Nephron progenitor cell (in vitro differentiated cells): Measurements from ENCODE around the gene PIK3R3.

Experiments
- DNase-seq: peaks from one replicate; pipeline ENCODE4 v3.0.0; 2021
- H3K27ac Mint-ChIP-seq: 2 replicates; pipeline ENCODE4 v1.8.0; 2021; ENCODE audit warnings: mild to moderate bottlenecking, moderate library complexity, mixed read lengths
- H3K27me3 Mint-ChIP-seq: 2 replicates; pipeline ENCODE4 v1.8.0; 2021; ENCODE audit warnings: mild to moderate bottlenecking, low read depth, mixed read lengths; ENCODE audit not compliant: poor library complexity
- H3K36me3 Mint-ChIP-seq: 2 replicates; pipeline ENCODE4 v1.8.0; 2021; ENCODE audit warnings: low read depth, mixed read lengths
- H3K4me1 Mint-ChIP-seq: 2 replicates; pipeline ENCODE4 v1.8.0; 2021; ENCODE audit warnings: mixed read lengths
- H3K4me3 Mint-ChIP-seq: 2 replicates; pipeline ENCODE4 v1.8.0; 2021; ENCODE audit warnings: mild to moderate bottlenecking, moderate library complexity, mixed read lengths
- H3K9me3 Mint-ChIP-seq: 2 replicates; pipeline ENCODE4 v1.8.0; 2021; ENCODE audit warnings: mild to moderate bottlenecking, moderate library complexity, mixed read lengths
- TF ChIP-seq, protein P1 (sequence below): fragments of 200-600 bp; sonication (generic); IDR thresholded peaks from 2 replicates; pipeline ENCODE4 v1.5.0; 2021; ENCODE audit warnings: antibody characterized with exemption

Gene PIK3R3

DNA sequence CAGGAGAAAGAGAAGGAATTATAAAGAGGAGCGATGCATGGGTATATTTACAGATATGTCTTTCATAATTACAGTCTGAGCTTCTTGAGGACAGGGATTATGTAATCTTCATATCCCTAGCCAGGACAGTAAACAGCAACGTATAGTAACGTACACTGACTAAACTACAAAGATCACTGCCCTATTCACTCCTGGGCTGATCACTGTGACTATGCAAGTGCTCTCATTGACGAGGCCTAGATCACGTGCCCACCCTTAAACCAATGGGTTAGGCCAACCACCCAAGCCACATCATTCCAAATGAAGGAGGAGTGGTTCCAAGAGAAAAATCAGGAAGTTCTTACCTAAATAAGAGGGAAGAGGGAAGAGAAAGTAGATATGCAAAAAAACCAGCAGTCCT lies 18.5 kb downstream of the PIK3R3 start:
- Mint-ChIP-seq H3K9me3 (no peaks in the 10 kb centered on the region), H3K4me3 (no peak overlapping the region), H3K4me1 (peaks cover 6% of the 10 kb centered on the region), H3K36me3 (peaks cover 44% of the 10 kb centered on the region), H3K27ac (peak overlapping the region; percentile 12), H3K27me3 (peaks cover 3% of the 10 kb centered on the region)
- DNase-seq: no peak
- TF ChIP-seq, protein P1, sequence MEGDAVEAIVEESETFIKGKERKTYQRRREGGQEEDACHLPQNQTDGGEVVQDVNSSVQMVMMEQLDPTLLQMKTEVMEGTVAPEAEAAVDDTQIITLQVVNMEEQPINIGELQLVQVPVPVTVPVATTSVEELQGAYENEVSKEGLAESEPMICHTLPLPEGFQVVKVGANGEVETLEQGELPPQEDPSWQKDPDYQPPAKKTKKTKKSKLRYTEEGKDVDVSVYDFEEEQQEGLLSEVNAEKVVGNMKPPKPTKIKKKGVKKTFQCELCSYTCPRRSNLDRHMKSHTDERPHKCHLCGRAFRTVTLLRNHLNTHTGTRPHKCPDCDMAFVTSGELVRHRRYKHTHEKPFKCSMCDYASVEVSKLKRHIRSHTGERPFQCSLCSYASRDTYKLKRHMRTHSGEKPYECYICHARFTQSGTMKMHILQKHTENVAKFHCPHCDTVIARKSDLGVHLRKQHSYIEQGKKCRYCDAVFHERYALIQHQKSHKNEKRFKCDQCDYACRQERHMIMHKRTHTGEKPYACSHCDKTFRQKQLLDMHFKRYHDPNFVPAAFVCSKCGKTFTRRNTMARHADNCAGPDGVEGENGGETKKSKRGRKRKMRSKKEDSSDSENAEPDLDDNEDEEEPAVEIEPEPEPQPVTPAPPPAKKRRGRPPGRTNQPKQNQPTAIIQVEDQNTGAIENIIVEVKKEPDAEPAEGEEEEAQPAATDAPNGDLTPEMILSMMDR: no peak

DNA sequence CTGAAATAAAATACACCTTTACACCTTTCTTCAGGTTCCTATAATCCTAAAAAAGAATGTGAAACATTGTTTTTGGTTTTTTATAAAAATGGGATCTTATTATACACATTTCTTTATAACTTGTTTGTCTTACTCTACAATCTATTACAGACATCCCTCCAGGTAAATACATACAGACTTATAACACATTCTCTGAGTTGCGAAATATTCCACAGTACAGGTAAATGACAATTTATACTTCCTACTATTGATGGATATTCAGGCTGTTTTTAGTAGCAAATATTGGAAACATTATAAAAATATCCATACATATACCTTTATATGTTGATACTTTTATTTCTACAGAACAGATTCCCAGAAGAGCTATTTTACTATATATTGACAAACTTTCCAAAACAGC lies 20.3 kb downstream of the PIK3R3 start:
- H3K27ac Mint-ChIP-seq: no peak overlapping the region

GRCh38 chr1:46110521-46110920 lies 21.9 kb downstream of the PIK3R3 start:
- H3K36me3 Mint-ChIP-seq: peaks cover 51% of the 10 kb centered on the region
- no peak overlapping the region for H3K27ac Mint-ChIP-seq
- no peak overlapping the region for H3K4me3 Mint-ChIP-seq
- TF ChIP-seq, protein P1: no peak
- DNase-seq: no peak
- peaks cover 6% of the 10 kb centered on the region for H3K4me1 Mint-ChIP-seq
- H3K27me3 Mint-ChIP-seq: peaks cover 3% of the 10 kb centered on the region
- H3K9me3 Mint-ChIP-seq: no peaks in the 10 kb centered on the region

More for the DNA sequence above, 20.3 kb downstream of the PIK3R3 start:
- no peaks in the 10 kb centered on the region for H3K9me3 Mint-ChIP-seq
- DNase-seq: no peak
- H3K4me1 Mint-ChIP-seq: peaks cover 6% of the 10 kb centered on the region
- peaks cover 48% of the 10 kb centered on the region for H3K36me3 Mint-ChIP-seq
- peaks cover 3% of the 10 kb centered on the region for H3K27me3 Mint-ChIP-seq
- TF ChIP-seq, protein P1: no peak
- no peak overlapping the region for H3K4me3 Mint-ChIP-seq

DNA sequence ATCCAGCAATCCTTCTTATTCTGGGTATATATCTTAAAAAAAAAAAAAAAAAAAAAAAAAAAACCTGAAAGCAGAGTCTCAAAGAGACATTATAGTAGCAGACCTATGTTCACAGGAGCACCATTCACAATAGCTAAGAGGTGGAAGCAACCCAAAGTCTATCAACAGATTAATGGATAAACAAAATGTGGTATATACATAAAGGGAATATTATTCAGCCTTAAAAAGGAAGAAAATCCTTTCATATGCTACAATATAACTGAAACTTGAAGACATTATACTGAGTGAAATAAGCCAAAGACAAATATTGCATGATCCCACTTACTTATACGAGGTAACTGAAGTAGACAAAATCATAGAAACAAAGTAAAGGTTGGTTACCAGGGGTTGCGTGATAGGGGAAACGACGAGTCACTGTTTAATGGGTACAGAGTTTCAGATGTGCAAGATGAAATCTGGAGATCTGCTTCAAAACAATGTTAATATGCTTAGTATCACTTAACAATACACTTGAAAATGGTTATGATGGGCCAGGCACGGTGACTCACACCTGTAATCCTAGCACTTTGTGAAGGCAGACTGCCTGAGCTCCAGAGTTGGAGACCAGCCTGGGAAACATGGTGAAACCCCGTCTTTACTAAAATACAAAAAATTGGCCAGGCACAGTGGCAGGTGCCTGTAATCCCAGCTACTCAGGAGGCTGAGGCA lies 29.5 kb downstream of the PIK3R3 start:
- Mint-ChIP-seq H3K4me1 (no peaks in the 10 kb centered on the region), H3K27ac (no peak overlapping the region), H3K27me3 (no peaks in the 10 kb centered on the region), H3K4me3 (no peak overlapping the region), H3K9me3 (peaks cover 54% of the 10 kb centered on the region), H3K36me3 (peaks cover 82% of the 10 kb centered on the region)
- DNase-seq: no peak
- TF ChIP-seq, protein P1: no peak

DNA sequence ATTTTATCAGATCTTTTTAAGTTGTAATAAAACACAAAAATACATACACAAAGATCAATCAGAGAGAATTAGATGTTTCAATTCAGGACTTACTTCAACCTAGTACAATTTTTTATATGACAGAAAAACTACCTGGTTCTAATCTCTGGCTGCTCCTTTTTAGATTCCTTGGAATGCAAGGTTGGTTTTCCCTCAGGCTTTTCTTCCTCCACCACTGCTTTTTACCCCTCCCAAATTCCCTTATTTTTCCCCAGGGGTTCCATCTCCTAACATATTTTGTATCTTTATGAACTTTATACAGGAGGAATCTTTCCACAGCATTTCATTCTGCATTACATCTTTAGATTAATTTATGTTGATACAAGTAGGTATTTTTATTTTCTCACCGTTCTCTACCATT lies 33.2 kb downstream of the PIK3R3 start:
- Mint-ChIP-seq H3K27me3 (no peaks in the 10 kb centered on the region), H3K36me3 (peaks cover 95% of the 10 kb centered on the region), H3K9me3 (peaks cover 78% of the 10 kb centered on the region), H3K4me3 (no peak overlapping the region), H3K27ac (no peak overlapping the region), H3K4me1 (peaks cover 5% of the 10 kb centered on the region)
- TF ChIP-seq, protein P1: no peak
- no peak for DNase-seq
